ENCODE measurements around the gene GALNT17.

DNA sequence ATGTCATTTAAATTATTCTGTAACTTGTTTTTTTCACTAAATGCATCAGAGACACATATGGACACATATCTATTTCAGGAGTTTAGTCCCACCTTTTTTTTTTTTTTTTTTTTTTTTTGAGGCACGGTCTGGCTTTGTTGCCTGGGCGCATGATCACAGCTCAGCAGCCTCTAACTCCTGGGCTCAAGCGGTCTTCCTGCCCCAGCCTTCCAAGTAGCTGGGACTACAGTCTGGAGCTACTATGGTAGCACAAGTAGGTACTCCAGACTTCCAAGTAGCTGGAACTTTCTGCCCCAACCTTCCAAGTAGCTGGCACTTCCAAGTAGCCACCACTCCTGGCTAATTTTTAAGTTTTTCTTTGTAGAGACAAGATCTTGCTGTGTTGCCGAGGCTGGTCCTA lies 407.7 kb downstream of the GALNT17 start:
- TF ChIP-seq, protein P1, sequence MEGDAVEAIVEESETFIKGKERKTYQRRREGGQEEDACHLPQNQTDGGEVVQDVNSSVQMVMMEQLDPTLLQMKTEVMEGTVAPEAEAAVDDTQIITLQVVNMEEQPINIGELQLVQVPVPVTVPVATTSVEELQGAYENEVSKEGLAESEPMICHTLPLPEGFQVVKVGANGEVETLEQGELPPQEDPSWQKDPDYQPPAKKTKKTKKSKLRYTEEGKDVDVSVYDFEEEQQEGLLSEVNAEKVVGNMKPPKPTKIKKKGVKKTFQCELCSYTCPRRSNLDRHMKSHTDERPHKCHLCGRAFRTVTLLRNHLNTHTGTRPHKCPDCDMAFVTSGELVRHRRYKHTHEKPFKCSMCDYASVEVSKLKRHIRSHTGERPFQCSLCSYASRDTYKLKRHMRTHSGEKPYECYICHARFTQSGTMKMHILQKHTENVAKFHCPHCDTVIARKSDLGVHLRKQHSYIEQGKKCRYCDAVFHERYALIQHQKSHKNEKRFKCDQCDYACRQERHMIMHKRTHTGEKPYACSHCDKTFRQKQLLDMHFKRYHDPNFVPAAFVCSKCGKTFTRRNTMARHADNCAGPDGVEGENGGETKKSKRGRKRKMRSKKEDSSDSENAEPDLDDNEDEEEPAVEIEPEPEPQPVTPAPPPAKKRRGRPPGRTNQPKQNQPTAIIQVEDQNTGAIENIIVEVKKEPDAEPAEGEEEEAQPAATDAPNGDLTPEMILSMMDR (IDR thresholded peaks at IDR 0.05), result no peak
- no peak for TF ChIP-seq POLR2A (IDR thresholded peaks at IDR 0.05)
